CD4-positive, alpha-beta T cell (primary cell): ENCODE data around the gene PCOLCE2. TPM values are rescaled to one million over a fixed set of nuclear protein-coding genes. Genes with fewer than 3 reads are reported as not detected.

Source experiments
- ATAC-seq: fragments of 200-7000 bp; cut with Tn5 transposase; one replicate; pipeline ENCODE4 v1.10.0; 2022; ENCODE audit warnings: mild to moderate bottlenecking; ENCODE audit not compliant: poor library complexity
- CTCF ChIA-PET: fragments of 350-600 bp; sonication (Branson Sonifier 250); formaldehyde crosslinking; loops from one replicate; lab custom pipeline; 2021; ENCODE audit warnings: antibody characterized with exemption, inconsistent platforms; lab: Charles Lee
- POLR2A ChIA-PET: fragments of 350-600 bp; sonication (Branson Sonifier 250); formaldehyde crosslinking; loops from one replicate; lab custom pipeline; 2021; ENCODE audit warnings: antibody characterized with exemption, inconsistent platforms; lab: Charles Lee
- DNase-seq, 14 experiments: peaks; one replicate each; pipeline ENCODE4 v3.0.0-alpha.2; 2013 to 2020; ENCODE audit warnings: mixed read lengths in 2 of 14
- H3K27ac ChIP-seq, 2 donors: one replicate each; pipeline versions ENCODE4 v1.5.1 to v1.7.0; 2013; ENCODE audit warnings: low read length in 2 of 2, low read depth in 1 of 2, mild to moderate bottlenecking in 1 of 2
- H3K27me3 ChIP-seq, 2 experiments: 1 replicate in 1 of 2; 2 replicates in 1 of 2; pipeline versions ENCODE4 v1.6.1 to v1.7.0; 2013; ENCODE audit warnings: low read length in 2 of 2, control low read depth in 1 of 2, mild to moderate bottlenecking in 1 of 2, moderate library complexity in 1 of 2; ENCODE audit not compliant: insufficient read depth in 2 of 2, control insufficient read depth in 1 of 2
- H3K36me3 ChIP-seq: one replicate; pipeline ENCODE4 v1.6.1; 2013; ENCODE audit warnings: low read length, control low read depth; ENCODE audit not compliant: insufficient read depth
- H3K4me1 ChIP-seq: one replicate; pipeline ENCODE4 v1.6.1; 2013; ENCODE audit warnings: low read length, control low read depth; ENCODE audit not compliant: insufficient read depth
- H3K4me3 ChIP-seq: one replicate; pipeline ENCODE4 v1.5.1; 2013; ENCODE audit warnings: mild to moderate bottlenecking, low read length, moderate library complexity
- H3K9me3 ChIP-seq, 2 experiments: 1 replicate in 1 of 2; 2 replicates in 1 of 2; pipeline versions ENCODE4 v1.6.1 to v1.7.0; 2013; ENCODE audit warnings: low read length in 2 of 2, mild to moderate bottlenecking in 2 of 2, control low read depth in 1 of 2, moderate library complexity in 1 of 2; ENCODE audit not compliant: control insufficient read depth in 1 of 2, insufficient read depth in 1 of 2
- H3K27ac Mint-ChIP-seq: one replicate; pipeline ENCODE4 v1.8.0; 2020; ENCODE audit warnings: mixed read lengths
- H3K27me3 Mint-ChIP-seq: one replicate; pipeline ENCODE4 v1.8.0; 2021; ENCODE audit warnings: mixed read lengths
- H3K36me3 Mint-ChIP-seq: one replicate; pipeline ENCODE4 v1.8.0; 2021; ENCODE audit warnings: low read depth, mixed read lengths
- H3K4me1 Mint-ChIP-seq: one replicate; pipeline ENCODE4 v1.8.0; 2021; ENCODE audit warnings: low read depth, mixed read lengths
- H3K4me3 Mint-ChIP-seq: one replicate; pipeline ENCODE4 v1.8.0; 2020; ENCODE audit warnings: mild to moderate bottlenecking, mixed read lengths
- H3K9me3 Mint-ChIP-seq: one replicate; pipeline ENCODE4 v1.8.0; 2020; ENCODE audit warnings: mixed read lengths
- CTCF ChIP-seq: fragments of 200-600 bp; IDR thresholded peaks from one replicate; pipeline ENCODE4 v1.8.0; 2022; ENCODE audit warnings: antibody characterized with exemption, mild to moderate bottlenecking
- intact Hi-C, 2 experiments: fragments of 100-400 bp; cut with DNase I in 1 of 2; cut with micrococcal nuclease in 1 of 2; formaldehyde crosslinking; loops; one replicate each; pipeline versions ENCODE4 v1.15.1 to v1.9.0; 2023 to 2025; cut with DNase I, micrococcal nuclease
- total RNA-seq, 174 experiments: library from RNA in 2 of 174; stranded (reverse) in 2 of 174; gene quantifications; one replicate each; pipeline ENCODE4 v1.2.3 and lab custom pipeline; 2021 to 2026

The PCOLCE2 gene
- total RNA-seq, 2 experiments from 2014 or later, result not detected

- ChIA-PET CTCF (no interaction called here), POLR2A (interaction anchor here (0.6 kb wide), 1 partner anchor 24 kb away, joined by 3 read pairs; no protein-coding TSS in a partner anchor)
- H3K36me3 ChIP-seq, result no peaks in the 10 kb centered on the region
- H3K27me3 Mint-ChIP-seq, result no peaks in the 10 kb centered on the region
- H3K4me3 ChIP-seq, result no peak overlapping the region
- H3K4me1 Mint-ChIP-seq, result no peaks in the 10 kb centered on the region
- H3K27ac ChIP-seq, result no peak overlapping the region
- TF ChIP-seq CTCF, result no peak
- H3K4me3 Mint-ChIP-seq, result no peak overlapping the region
- H3K27me3 ChIP-seq, result no peaks in the 10 kb centered on the region
- intact Hi-C loops, result no loop called here
- H3K36me3 Mint-ChIP-seq, result peaks cover 10% of the 10 kb centered on the region
- H3K4me1 ChIP-seq, result no peaks in the 10 kb centered on the region
- H3K9me3 ChIP-seq, result no peaks in the 10 kb centered on the region
- DNase-seq (no peak), ATAC-seq (no peak)
- H3K27ac Mint-ChIP-seq, result no peak overlapping the region
- H3K9me3 Mint-ChIP-seq, result no peaks in the 10 kb centered on the region
Observed at GRCh38 chr3:142787719-142788118, 101.2 kb downstream of the PCOLCE2 start.

GRCh38 chr3:142785996-142786395 is 102.9 kb downstream of the PCOLCE2 start:
- H3K4me3 Mint-ChIP-seq, result no peak overlapping the region
- H3K27ac Mint-ChIP-seq, result no peak overlapping the region
- Histone ChIP-seq H3K9me3 (no peaks in the 10 kb centered on the region), H3K4me3 (no peak overlapping the region), H3K27me3 (no peaks in the 10 kb centered on the region), H3K27ac (no peak overlapping the region), H3K36me3 (no peaks in the 10 kb centered on the region), H3K4me1 (no peaks in the 10 kb centered on the region)
- no peak for ATAC-seq
- H3K36me3 Mint-ChIP-seq, result peaks cover 18% of the 10 kb centered on the region
- H3K4me1 Mint-ChIP-seq, result no peaks in the 10 kb centered on the region
- no peaks in the 10 kb centered on the region for H3K27me3 Mint-ChIP-seq
- POLR2A ChIA-PET, result no interaction called here
- H3K9me3 Mint-ChIP-seq, result peaks cover 2% of the 10 kb centered on the region
- no peak for TF ChIP-seq CTCF
- CTCF ChIA-PET, result no interaction called here
- intact Hi-C loops, result no loop called here
- DNase-seq, result no peak

- Histone ChIP-seq H3K27me3 (no peaks in the 10 kb centered on the region), H3K4me3 (no peak overlapping the region), H3K9me3 (no peaks in the 10 kb centered on the region), H3K36me3 (no peaks in the 10 kb centered on the region), H3K27ac (no peak overlapping the region), H3K4me1 (no peaks in the 10 kb centered on the region)
- no peak for DNase-seq
- TF ChIP-seq CTCF, result no peak
- POLR2A ChIA-PET, result no interaction called here
- peaks cover 2% of the 10 kb centered on the region for H3K9me3 Mint-ChIP-seq
- H3K4me3 Mint-ChIP-seq, result no peak overlapping the region
- CTCF ChIA-PET, result no interaction called here
- H3K36me3 Mint-ChIP-seq, result peaks cover 18% of the 10 kb centered on the region
- no peak overlapping the region for H3K27ac Mint-ChIP-seq
- H3K4me1 Mint-ChIP-seq, result no peaks in the 10 kb centered on the region
- no peak for ATAC-seq
- intact Hi-C loops, result no loop called here
- no peaks in the 10 kb centered on the region for H3K27me3 Mint-ChIP-seq
Observed at GRCh38 chr3:142784228-142784627, 104.7 kb downstream of the PCOLCE2 start.
